DMS114 treated with DMSO at 0.1 percent for 48 hours (cell line): Measurements from ENCODE around the gene TMEM263.
A peak's percentile ranks its signal among the peaks of the same experiment; 100 is the strongest.

Experiments used
- DNase-seq: peaks from one replicate; lab custom pipeline; 2025; ENCODE audit not compliant: unreplicated experiment; lab: John Stamatoyannopoulos, UW

TMEM263 gene

DNA sequence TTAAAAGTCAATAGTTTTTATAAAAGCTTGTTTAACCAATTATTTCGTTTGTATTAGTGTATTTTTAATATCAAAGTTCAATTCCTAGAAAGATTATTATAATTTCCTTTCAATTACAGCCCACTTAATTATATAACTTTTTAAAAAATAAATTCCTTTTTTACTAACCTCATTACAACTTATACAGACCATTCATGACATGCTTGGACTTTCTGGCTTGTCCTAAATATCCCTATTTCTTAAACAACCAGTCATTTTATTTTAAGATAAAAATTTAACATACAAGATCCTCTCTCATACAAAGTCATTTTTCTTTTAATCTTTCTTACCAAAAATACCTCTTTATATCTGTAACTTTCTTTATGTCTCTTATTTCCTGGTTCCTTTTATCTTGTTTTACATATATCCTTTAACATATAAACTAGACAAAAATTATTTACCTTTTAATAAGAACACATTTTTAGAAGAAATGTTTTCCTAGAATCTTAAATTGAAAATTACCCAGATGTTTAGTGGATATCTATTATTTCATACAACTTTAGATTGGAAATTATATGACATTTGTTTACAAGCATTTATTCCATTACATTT is 10.4 kb upstream of the TMEM263 start:
- no peak for DNase-seq

GRCh38 chr12:106947461-106947860 is 8.2 kb upstream of the TMEM263 start:
- DNase-seq, result no peak

DNA sequence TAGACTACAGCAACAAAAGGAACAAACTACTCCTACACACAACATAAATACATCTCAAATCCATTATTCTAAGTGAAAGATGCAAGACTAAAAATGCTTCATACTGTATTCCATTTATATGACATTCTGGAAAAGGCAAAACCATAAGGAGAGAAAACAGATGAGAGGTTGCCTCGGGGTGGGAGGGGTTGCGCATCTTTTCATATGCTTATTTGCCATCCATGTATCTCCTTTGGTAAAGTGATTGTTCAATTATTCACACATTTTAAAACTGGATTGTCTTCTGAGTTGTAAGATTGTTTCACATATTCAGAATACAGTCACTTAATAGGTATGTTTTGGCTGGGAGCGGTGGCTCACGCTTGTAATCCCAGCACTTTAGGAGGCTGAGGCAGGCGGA is 5.1 kb upstream of the TMEM263 start:
- DNase-seq, result no peak

DNA sequence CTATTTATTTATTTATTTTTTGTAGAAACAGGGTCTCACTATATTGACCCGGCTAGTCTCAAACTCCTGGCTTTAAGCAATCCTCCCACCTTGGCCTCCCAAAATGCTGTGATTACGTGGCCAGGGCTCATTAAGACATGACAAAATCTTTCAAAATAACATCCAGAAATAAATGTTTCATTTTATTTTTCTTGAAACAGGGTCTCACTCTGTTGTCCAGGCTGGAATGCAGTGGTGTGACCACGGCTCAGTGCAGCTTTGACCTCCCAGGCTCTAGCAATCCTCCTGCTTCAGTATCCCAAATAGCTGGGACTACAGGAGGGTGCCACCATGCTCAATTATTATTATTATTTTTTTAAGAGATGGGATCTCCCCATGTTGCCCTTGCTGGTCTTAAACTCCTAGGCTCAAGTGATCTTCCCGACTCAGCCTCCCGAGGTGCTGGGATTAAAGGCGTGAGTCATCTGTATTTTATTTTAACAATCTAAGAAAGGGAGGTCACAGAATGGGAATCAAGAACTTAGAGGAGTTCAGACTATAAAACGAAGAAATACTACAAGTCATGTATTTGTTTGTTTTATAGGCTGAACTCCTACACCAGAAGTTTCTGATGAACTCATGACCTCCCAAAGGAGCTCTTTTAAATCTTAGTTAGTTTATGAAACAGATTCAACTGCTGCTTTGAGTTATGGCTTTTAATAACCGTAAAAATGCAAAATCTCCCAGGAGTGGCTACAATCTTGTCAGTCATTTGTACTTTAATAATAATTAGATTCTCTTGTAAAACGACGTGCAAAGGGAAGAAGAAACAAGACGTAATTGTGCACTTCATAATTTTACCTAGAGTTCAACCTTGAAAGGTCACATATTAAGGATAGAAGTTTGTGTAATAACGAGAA is 2.1 kb upstream of the TMEM263 start:
- no peak for DNase-seq

DNA sequence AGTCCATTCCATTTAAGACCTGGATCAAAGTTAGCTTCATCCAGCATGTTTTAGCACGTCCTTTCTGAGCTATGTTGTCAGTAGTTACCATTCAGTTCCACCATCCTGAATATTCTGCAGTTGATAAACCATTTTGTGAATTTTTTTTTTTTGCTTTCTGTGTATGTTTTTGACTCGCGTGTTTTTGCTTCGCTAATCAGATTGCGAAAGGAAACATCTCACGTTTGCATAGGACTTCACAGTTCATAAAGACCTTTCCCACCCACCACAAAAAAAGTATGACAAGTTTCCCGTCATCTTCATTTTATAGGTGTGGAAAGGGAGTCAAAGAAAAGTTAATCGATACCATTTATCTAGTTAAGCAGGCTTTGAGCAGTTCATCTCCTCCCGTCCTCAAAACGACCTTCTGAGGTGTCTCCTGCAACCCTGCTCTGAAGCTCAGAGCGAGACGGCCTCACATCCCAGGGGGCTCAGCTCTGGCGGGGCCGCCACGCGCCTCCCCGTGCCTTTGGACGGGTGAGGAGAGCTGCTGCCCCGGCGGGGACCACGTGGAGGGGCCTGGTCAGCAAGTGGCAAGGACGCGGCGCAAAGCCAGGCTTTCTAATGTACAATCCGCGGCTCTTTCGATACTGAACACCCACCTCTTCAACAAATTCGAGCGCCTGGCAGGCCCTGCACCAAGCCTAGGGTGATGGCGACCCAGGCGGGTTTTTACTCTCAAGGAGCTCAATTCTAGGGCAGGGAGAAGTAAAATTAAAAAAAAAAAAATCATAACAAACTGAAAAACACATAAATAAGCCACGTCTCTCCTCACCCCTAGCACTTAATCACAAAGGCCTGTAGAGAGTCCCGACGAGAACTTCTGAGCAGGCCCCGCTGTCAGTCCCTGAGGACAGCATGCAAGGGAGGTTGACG is 988 bp upstream of the TMEM263 start:
- DNase-seq, result peak; percentile 49

GRCh38 chr12:106956048-106956578 is 406 bp downstream of the TMEM263 start:
- DNase-seq, result no peak

- DNase-seq, result no peak
Observed at GRCh38 chr12:106957583-106957982, 1.9 kb downstream of the TMEM263 start.

DNA sequence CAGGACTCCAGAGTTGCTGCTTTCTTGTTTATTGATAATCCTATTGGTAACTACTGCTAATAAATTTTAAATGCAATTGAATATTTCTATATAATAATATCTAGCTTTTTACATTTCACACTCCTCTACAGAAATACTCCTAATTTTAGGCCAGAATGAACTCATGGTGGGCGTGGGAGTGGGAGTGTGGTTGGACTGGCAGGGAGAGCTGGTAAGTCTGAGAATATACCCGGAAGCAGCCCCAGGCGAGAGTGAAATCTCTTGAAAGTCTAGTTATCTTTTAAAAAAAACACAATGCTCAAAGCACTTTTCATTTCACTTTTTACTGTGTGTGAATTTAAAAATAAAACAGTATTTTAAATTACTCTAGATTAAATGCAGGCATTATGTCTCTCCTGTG is 4.7 kb downstream of the TMEM263 start:
- no peak for DNase-seq

DNA sequence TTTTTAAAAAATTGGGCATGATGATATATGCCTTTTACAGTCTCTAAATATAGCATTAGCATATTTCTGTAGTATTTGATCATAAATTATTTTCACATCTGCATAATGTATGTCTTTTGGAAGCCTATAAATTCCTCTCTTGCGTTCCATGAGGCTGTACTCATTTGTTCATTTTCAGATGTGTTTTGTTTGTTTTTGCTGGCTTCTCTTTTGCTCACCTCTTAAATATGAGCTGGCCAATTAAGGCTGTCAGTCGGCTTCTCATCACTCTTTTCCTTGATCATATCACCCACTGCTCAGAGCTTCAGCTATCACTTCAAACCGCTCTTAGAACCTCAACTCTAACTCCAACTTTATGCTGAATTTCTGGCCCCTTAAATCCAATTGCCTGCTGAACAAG is 6.6 kb downstream of the TMEM263 start:
- DNase-seq, result no peak

- no peak for DNase-seq
Observed at GRCh38 chr12:106964526-106964925, 8.8 kb downstream of the TMEM263 start.

GRCh38 chr12:106971065-106971464 is 15.4 kb downstream of the TMEM263 start:
- DNase-seq, result no peak

- DNase-seq, result no peak
Observed at GRCh38 chr12:106973545-106973944, 17.8 kb downstream of the TMEM263 start.

DNA sequence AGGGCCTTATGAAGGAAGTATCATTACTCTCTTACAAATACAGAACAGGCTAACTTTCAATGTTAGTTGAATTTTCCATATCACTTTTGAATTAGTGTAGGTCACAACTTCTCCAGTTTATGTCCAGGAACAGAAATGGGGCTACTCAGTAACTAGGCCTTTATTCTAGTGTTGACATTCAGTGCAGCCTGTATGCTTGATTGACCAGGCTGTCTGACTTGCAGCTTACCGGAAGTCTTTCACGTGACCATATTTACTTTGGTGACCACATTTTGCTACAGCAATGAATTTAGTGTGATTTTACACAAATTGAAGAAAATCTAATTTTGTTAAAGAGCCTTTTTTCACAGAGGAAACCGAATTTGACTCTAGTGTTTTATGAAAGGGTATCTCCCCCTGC is 18.8 kb downstream of the TMEM263 start:
- DNase-seq, result no peak

- no peak for DNase-seq
Observed at GRCh38 chr12:106975098-106975497, 19.4 kb downstream of the TMEM263 start.

- no peak for DNase-seq
Observed at GRCh38 chr12:106975993-106976658, 20.4 kb downstream of the TMEM263 start.

- no peak for DNase-seq
Observed at GRCh38 chr12:106976668-106977067, 21.0 kb downstream of the TMEM263 start.

DNA sequence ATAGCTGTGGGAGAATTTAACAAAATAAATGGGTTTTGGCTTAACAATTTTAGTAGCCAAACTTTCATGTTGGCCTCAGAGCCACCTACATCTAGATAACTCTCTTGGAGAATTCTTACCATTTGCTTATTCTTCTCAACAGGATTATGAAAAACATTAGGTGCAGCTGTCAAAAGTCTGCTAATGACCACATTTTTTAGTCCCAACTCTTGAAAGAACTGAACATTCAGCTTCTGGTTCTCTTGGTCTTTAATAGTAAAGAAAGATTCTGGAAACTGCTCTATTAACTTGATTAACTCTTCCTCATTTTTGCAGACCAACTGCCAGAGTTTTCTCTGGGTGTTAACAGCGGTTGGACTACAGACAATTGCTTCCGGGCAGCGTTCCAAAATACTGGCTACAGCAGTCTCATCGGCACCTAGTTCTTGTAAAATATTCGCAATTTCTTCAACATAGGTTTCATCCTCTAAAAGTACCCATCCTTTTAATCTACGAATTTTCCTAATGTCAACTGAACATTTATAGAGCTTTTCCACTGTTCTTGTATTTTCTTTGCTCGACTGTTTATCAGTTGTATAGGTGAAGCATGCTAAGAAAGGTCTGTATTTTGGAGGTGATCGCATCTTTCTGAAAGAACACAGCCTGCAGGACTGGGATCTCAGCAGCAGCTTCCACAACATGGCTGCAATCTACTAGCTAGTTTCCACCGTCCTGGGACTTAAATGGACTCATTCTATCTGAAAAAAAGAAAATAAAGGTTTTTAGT is 22.5 kb downstream of the TMEM263 start:
- DNase-seq, result no peak

GRCh38 chr12:106980944-106981343 is 25.2 kb downstream of the TMEM263 start:
- DNase-seq, result no peak

- DNase-seq, result no peak
Observed at GRCh38 chr12:106981788-106982187, 26.1 kb downstream of the TMEM263 start.

- DNase-seq, result no peak
Observed at GRCh38 chr12:106982229-106982628, 26.5 kb downstream of the TMEM263 start.
